GM19468 (cell line): ENCODE data around the gene GLOD5.
A peak's percentile ranks its signal among the peaks of the same experiment; 100 is the strongest.
"Not testable (repeated sequence)": the region's sequence is repeated elsewhere in the genome, so short reads cannot be mapped to it uniquely, and the experiment has no call there.

Source experiments
- ATAC-seq: cut with Tn5 transposase; IDR thresholded peaks from one replicate; pipeline ENCODE4 v1.9.1; 2021; ENCODE audit warnings: mild to moderate bottlenecking, moderate library complexity, moderate number of reproducible peaks; ENCODE audit not compliant: unreplicated experiment; ENCODE audit errors: extremely low read depth

GLOD5 gene

DNA sequence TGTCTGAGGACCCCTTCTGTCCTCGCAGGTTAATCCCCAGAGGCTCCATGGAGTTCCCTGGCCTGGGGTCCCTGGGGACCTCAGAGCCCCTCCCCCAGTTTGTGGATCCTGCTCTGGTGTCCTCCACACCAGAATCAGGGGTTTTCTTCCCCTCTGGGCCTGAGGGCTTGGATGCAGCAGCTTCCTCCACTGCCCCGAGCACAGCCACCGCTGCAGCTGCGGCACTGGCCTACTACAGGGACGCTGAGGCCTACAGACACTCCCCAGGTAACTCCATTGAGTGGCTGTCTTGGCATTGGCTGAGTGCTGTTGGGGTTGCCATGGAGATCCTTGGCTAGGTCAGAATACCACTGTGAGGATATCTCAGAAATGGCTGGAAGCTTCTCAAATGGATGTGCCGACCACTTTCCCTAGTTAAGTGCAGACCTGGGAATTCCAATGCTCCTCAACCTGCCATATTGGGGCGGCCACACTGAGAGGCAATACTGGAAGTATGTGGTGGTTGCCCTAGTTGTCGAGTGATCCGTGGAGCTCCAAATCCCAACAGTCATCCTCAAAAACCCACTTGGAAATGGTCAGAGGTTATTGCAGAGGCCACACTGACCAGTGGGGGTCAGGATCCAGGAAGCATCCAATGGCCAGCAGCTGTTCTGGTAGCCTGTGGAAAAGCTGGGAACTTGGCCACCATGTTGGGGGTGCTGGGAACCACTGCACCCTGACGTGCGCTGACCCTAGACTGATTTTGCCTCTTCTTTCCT, 29.7 kb downstream of the GLOD5 start:
- no peak for ATAC-seq

DNA sequence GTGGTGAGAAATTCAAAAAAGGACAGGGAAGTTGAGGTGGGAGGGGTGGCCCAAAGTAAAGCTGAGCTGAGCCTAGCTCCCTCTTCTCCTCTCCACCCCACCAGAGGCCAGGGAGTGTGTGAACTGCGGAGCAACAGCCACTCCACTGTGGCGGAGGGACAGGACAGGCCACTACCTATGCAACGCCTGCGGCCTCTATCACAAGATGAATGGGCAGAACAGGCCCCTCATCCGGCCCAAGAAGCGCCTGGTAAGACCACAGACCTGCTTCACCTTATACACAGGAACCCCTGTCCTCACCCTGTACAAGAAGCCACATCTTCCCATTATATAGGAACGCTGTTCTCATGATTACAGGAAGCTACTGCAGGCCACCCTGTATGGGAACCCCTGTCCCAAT, 30.7 kb downstream of the GLOD5 start:
- ATAC-seq = no peak

DNA sequence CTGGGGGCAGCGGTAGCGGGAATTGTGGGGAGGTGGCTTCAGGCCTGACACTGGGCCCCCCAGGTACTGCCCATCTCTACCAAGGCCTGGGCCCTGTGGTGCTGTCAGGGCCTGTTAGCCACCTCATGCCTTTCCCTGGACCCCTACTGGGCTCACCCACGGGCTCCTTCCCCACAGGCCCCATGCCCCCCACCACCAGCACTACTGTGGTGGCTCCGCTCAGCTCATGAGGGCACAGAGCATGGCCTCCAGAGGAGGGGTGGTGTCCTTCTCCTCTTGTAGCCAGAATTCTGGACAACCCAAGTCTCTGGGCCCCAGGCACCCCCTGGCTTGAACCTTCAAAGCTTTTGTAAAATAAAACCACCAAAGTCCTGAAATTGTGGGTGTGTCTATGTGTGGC, 32.4 kb downstream of the GLOD5 start:
- no peak for ATAC-seq

DNA sequence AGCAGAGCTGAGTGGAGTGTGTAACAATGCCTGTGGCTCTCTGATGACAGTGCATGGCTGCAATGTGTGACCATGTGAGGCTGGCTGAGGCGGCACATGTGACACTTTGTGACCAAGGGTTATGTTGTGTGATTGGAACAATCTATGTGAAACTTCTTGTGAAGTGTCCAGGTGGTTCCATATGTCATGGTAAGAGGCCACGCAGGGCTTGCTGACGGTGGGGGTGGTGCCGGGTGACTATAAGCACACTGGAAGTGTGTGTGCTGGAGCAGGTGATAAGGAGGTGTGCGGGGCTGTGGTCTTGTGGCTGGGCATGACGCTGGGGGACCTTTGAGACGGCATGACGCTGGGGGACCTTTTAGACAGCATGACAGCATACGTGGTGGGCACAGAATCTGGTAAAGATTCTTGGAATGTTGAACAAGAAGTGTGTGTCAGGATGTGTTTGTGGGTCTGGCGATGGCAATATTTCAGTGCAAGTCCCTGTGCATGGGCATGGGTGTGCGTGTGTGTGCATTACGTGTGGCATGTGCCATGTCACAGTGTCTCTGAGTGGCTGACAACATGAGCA, 32.9 kb downstream of the GLOD5 start:
- no peak for ATAC-seq

- ATAC-seq = no peak
These were observed 33.5 kb downstream of the GLOD5 start for GRCh38 chrX:48794911-48795515.

DNA sequence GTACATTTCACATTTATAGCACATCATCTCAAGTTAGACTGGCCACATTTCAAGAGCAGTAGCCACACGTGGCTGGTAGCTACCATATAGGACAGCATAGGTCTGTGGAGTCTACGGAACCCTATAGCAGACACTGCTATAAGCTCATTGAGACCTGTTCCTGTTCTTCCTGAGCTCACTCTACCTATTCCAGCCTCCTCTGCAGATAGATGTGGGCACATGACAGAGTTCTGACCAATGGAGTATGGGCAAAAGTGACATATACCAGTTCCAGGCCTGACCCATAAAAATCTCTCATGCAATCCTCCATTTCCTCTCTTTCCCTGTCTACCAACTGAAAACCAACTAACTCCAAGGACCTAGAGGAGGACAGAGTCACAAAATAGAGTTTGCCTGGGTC, 36.8 kb downstream of the GLOD5 start:
- ATAC-seq = no peak

GRCh38 chrX:48800574-48801279, 39.2 kb downstream of the GLOD5 start:
- no peak for ATAC-seq

GRCh38 chrX:48801280-48802088, 39.9 kb downstream of the GLOD5 start, which contains the start of gene HDAC6:
Gene HDAC6 (plus strand): TSS chrX:48802067. CDS start chrX:48802693, 626 bp downstream.
- peak; percentile 70 for ATAC-seq

DNA sequence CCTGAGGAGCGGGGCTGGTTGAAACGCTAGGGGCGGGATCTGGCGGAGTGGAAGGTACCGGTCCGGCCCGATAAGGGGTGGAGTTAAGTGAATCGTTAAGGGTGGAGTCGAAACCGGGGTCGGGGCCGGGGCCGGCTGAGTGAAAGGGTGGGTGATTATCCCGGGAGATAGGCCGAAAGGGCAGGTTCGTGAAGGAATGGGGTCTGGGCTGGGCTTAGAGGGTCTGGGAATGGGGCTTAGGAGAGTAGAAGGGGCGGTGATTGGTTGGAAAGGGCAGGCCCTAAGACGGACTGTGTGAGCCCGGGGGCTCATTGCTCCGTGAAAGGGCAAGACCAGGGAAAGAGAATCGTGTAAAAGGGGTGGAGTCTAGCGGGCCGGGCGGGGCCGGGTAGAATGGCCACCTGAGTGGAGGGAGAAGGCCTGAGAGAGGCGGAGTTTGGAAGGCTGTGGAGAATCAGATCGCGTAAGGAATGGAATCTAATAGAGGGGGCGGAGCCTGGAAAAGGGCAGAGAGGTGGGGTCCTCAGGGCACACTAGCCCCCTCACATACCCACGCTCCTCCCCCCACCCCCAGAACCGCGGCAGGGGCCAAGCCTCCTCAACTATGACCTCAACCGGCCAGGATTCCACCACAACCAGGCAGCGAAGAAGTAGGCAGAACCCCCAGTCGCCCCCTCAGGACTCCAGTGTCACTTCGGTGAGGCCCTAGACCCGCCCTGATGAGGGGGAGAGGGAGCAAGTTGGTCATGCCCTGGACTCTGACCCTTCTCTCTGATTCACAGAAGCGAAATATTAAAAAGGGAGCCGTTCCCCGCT, 40.8 kb downstream of the GLOD5 start:
- peak; percentile 14 for ATAC-seq

DNA sequence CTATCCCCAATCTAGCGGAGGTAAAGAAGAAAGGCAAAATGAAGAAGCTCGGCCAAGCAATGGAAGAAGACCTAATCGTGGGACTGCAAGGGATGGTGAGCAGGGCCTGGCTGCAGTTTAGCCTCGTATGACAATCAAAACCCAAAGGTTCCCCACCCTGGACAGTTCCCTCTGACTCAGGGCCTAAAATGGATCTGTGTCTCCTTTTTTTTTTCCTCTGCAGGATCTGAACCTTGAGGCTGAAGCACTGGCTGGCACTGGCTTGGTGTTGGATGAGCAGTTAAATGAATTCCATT, 41.3 kb downstream of the GLOD5 start:
- ATAC-seq = no peak

GRCh38 chrX:48806081-48806480, 44.5 kb downstream of the GLOD5 start:
- no peak for ATAC-seq

- no peak for ATAC-seq
These were observed 52.1 kb downstream of the GLOD5 start for GRCh38 chrX:48813644-48814043.

GRCh38 chrX:48814722-48815121, 53.2 kb downstream of the GLOD5 start:
- ATAC-seq = no peak

DNA sequence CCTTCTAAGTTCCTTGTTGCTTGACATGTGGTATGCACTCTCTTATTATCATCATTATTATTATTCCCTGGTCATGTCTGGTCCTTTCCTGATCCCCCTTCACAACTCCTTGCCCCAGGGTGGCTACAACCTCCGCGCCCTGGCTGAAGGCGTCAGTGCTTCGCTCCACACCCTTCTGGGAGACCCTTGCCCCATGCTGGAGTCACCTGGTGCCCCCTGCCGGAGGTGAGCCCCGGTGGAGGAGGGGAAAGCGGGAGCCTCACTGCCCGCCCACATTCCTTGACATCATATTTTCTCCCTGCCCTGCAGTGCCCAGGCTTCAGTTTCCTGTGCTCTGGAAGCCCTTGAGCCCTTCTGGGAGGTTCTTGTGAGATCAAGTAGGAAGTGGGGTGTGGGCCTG, 53.7 kb downstream of the GLOD5 start:
- no peak for ATAC-seq

DNA sequence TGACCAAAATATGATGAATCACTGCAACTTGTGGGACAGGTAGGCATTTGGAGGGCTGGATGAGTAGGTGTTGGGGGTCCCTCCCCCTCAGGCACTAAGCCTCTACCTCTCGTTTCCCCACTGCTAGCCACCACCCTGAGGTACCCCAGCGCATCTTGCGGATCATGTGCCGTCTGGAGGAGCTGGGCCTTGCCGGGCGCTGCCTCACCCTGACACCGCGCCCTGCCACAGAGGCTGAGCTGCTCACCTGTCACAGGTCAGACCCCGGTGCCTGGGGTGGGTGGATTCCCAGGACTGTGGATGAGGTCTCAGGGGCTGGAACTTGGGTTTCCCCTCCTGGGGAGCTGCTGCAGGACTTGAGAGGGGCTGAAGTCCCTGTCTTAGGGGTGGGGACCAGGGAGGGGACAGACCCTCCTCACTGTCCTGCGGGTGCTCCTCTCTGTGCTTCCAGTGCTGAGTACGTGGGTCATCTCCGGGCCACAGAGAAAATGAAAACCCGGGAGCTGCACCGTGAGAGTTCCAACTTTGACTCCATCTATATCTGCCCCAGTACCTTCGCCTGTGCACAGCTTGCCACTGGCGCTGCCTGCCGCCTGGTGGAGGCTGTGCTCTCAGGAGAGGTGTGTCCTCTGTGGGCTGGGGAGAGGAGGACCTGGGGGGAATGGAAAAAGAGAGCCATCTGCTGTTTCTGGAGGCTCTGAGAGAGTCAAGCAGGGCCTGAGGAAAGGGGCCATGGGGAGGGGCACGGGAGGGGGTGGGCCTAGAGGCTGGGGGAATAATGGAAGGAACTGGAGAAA, 54.7 kb downstream of the GLOD5 start:
- ATAC-seq = no peak

- no peak for ATAC-seq
These were observed 56.6 kb downstream of the GLOD5 start for GRCh38 chrX:48818098-48818497.

GRCh38 chrX:48818866-48819265, 57.3 kb downstream of the GLOD5 start:
- no peak for ATAC-seq

GRCh38 chrX:48819394-48819793, 57.8 kb downstream of the GLOD5 start:
- not testable (repeated sequence) for ATAC-seq

DNA sequence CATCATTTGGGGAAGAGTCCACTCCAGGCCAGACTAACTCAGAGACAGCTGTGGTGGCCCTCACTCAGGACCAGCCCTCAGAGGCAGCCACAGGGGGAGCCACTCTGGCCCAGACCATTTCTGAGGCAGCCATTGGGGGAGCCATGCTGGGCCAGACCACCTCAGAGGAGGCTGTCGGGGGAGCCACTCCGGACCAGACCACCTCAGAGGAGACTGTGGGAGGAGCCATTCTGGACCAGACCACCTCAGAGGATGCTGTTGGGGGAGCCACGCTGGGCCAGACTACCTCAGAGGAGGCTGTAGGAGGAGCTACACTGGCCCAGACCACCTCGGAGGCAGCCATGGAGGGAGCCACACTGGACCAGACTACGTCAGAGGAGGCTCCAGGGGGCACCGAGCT, 61.5 kb downstream of the GLOD5 start:
- ATAC-seq = no peak
